Fibroblast of villous mesenchyme (primary cell): ENCODE results near the gene NCEH1. TPM values are rescaled to one million over a fixed set of nuclear protein-coding genes. Genes with fewer than 3 reads are reported as not detected.
A peak's percentile ranks its signal among the peaks of the same experiment; 100 is the strongest.
"Not testable (repeated sequence)": the region's sequence is repeated elsewhere in the genome, so short reads cannot be mapped to it uniquely, and the experiment has no call there.

Experiments
- DNase-seq: peaks from one replicate; pipeline ENCODE4 v3.0.0-alpha.2; 2010; ENCODE audit warnings: low read depth
- H3K4me3 ChIP-seq: 2 replicates; pipeline ENCODE4 v1.5.1; 2011; ENCODE audit warnings: low read depth, mild to moderate bottlenecking, low read length
- CTCF ChIP-seq: IDR thresholded peaks from 2 replicates; pipeline ENCODE4 v1.5.1; 2012; ENCODE audit warnings: low read depth, mild to moderate bottlenecking, low read length; ENCODE audit not compliant: insufficient read depth
- total RNA-seq: library from RNA; depleted of rRNA; stranded (reverse); fragments of >200 nt; gene quantifications from 2 replicates; pipeline ENCODE4 v1.2.3, GENCODE V29; 2012

The NCEH1 gene
- total RNA-seq: 9.7 and 21.2 TPM in 2 replicates

GRCh38 chr3:172710664-172711453 is at the start of gene NCEH1:
NCEH1 (minus strand) TSS chr3:172711067; CDS start chr3:172710984, 83 bp downstream.
- TF ChIP-seq CTCF: peak; percentile 78
- peak; percentile 94 for DNase-seq
- H3K4me3 ChIP-seq: peak within 1 kb of the TSS; percentile 75

- H3K4me3 ChIP-seq: not testable (repeated sequence)
- peak; percentile 30 for DNase-seq
Measured at GRCh38 chr3:172760416-172760815, 49.5 kb upstream of the NCEH1 start.

GRCh38 chr3:172753125-172753524 is 42.3 kb upstream of the NCEH1 start:
- DNase-seq: no peak
- TF ChIP-seq CTCF: no peak
- no peak overlapping the region for H3K4me3 ChIP-seq

GRCh38 chr3:172752651-172753050 is 41.8 kb upstream of the NCEH1 start:
- TF ChIP-seq CTCF: no peak
- no peak for DNase-seq
- H3K4me3 ChIP-seq: no peak overlapping the region

- no peak for TF ChIP-seq CTCF
- peak overlapping the region; percentile 97 for H3K4me3 ChIP-seq
- DNase-seq: peak; percentile 48
Measured at GRCh38 chr3:172751175-172751704, 40.4 kb upstream of the NCEH1 start.

GRCh38 chr3:172750368-172751174 is 39.7 kb upstream of the NCEH1 start, which contains the start of gene ECT2:
ECT2 (plus strand) TSS chr3:172750726; CDS start chr3:172754531, 3,805 bp downstream.
- peak within 1 kb of the TSS; percentile 97 for H3K4me3 ChIP-seq
- peak; percentile 100 for DNase-seq
- TF ChIP-seq CTCF: peak; percentile 64

- no peak for TF ChIP-seq CTCF
- peak overlapping the region; percentile 97 for H3K4me3 ChIP-seq
Measured at GRCh38 chr3:172750069-172750367, 39.2 kb upstream of the NCEH1 start.

More at GRCh38 chr3:172750069-172750367, 39.2 kb upstream of the NCEH1 start:
- DNase-seq: no peak
